ENCODE measurements around the gene NOP53.

- TF ChIP-seq CTCF (IDR thresholded peaks at IDR 0.05) (no peak), POLR2AphosphoS5 (IDR thresholded peaks at IDR 0.05) (no peak), POLR2A (IDR thresholded peaks at IDR 0.05) (no peak)
Measured at GRCh38 chr19:47762151-47762550, 16.8 kb downstream of the NOP53 start.

All from stomach (tissue), 4 donors.